Measurements from ENCODE around the gene TRABD2A. TPM values are rescaled to one million over a fixed set of nuclear protein-coding genes. Genes with fewer than 3 reads are reported as not detected.

TRABD2A gene
- total and polyA plus RNA-seq, 2 donors from 2014 or later, result 2.1 to 3.4 TPM

DNA sequence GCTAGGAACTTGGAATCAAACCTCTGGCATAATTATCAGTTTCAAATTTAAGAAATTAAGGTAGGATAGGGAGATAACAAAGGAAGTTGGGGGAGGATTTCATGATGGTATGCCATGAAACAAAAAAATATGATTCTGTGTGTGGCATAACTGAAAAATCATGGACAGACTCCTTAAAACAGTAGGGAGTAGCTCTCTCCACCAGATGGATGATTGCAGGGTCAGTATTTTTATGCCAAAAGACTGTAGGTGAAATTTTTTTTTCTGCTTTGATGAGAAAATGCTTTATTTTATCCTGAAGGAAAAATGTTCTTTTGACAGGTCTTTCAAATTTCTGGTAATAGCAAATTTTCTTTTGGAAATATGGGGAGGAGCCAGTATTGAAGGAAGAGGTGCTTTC is 94.3 kb downstream of the TRABD2A start:
- FAIRE-seq, result no peak

DNA sequence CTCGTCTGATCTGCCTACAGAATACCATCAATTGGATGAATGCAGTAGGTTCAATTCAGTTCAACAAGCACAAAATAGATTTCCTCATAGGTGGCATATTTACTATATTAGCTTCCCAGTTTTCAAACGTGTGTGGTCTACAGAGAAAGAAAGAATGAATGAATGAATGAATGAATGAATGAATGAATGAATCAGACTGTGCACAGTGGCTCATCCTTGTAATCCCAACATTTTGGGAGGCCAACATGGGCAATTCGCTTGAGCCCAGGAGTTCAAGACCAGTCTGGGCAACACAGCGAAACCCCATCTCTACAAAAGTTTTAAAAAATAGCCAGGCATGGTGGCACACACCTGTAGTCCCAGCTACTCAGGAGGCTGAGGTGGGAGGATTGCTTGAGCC is 94.9 kb downstream of the TRABD2A start:
- no peak for FAIRE-seq

More for the DNA sequence above, 94.3 kb downstream of the TRABD2A start:
- Histone ChIP-seq H3K4me3 (ENCODE audit: low read length in 3 of 3) (no peak overlapping the region), H3K27me3 (ENCODE audit: control insufficient read depth, insufficient read depth, low read length) (no peaks in the 10 kb centered on the region), H3K27ac (ENCODE audit: low read depth in 2 of 2, low read length in 2 of 2) (no peak overlapping the region), H3K9ac (ENCODE audit: low read length in 3 of 3) (no peak overlapping the region), H3K4me1 (ENCODE audit: control insufficient read depth in 2 of 3, insufficient read depth in 2 of 3, low read depth in 1 of 3, low read length in 3 of 3) (no peaks in the 10 kb centered on the region), H3K9me3 (ENCODE audit: control insufficient read depth in 2 of 3, insufficient read depth in 1 of 3, low read length in 3 of 3) (no peaks in the 10 kb centered on the region), H3K36me3 (ENCODE audit: control insufficient read depth in 2 of 3, insufficient read depth in 3 of 3, low read length in 3 of 3) (no peaks in the 10 kb centered on the region)
- DNase-seq, result no peak
- intact Hi-C loops (cut with DNase I), result no loop called here
- TF ChIP-seq, protein P1, sequence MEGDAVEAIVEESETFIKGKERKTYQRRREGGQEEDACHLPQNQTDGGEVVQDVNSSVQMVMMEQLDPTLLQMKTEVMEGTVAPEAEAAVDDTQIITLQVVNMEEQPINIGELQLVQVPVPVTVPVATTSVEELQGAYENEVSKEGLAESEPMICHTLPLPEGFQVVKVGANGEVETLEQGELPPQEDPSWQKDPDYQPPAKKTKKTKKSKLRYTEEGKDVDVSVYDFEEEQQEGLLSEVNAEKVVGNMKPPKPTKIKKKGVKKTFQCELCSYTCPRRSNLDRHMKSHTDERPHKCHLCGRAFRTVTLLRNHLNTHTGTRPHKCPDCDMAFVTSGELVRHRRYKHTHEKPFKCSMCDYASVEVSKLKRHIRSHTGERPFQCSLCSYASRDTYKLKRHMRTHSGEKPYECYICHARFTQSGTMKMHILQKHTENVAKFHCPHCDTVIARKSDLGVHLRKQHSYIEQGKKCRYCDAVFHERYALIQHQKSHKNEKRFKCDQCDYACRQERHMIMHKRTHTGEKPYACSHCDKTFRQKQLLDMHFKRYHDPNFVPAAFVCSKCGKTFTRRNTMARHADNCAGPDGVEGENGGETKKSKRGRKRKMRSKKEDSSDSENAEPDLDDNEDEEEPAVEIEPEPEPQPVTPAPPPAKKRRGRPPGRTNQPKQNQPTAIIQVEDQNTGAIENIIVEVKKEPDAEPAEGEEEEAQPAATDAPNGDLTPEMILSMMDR (IDR thresholded peaks at IDR 0.05; ENCODE audit: borderline replicate concordance, extremely low read depth, insufficient read depth), result no peak

DNA sequence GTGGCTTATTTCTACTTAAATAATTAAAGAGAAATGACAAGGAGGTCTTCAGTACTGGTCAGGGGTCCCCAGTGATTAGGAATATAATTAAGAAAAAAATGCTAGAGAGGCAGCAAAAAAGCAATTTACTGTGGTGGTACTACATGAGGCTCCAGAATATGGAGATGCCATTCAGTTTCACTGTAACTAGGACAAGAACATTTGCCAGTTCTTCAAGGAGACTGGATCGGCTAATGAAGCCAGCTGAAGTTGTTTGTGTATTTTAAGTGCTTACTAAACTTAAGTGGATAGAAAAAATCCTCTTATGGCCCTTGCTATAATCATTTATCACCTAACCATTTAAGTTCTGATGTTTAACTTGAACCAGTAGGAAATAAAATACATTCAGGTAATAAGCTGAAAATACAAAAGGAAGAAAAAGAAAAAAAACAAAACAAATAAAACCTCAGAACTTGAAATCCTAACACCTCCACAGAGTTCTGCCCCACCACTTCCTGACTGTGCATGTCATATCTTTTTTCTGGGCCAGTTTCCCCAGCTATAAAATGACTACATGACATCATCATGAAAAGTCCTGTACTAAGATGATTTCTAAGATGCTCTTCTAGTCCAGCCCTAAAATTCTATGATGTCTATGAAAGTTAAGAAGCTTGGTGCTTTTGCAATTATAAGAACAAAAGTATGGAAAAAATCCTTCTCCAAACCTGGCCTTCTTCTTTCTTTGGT is 98.0 kb downstream of the TRABD2A start:
- Histone ChIP-seq H3K9ac (ENCODE audit: low read length in 3 of 3) (no peak overlapping the region), H3K4me1 (ENCODE audit: control insufficient read depth in 2 of 3, insufficient read depth in 2 of 3, low read depth in 1 of 3, low read length in 3 of 3) (no peaks in the 10 kb centered on the region), H3K27ac (ENCODE audit: low read depth in 2 of 2, low read length in 2 of 2) (no peak overlapping the region), H3K27me3 (ENCODE audit: control insufficient read depth, insufficient read depth, low read length) (no peaks in the 10 kb centered on the region), H3K36me3 (ENCODE audit: control insufficient read depth in 2 of 3, insufficient read depth in 3 of 3, low read length in 3 of 3) (no peaks in the 10 kb centered on the region), H3K4me3 (ENCODE audit: low read length in 3 of 3) (no peak overlapping the region), H3K9me3 (ENCODE audit: control insufficient read depth in 2 of 3, insufficient read depth in 1 of 3, low read length in 3 of 3) (no peaks in the 10 kb centered on the region)
- FAIRE-seq (no peak), DNase-seq (no peak)
- intact Hi-C loops (cut with DNase I), result no loop called here
- TF ChIP-seq, protein P1 (IDR thresholded peaks at IDR 0.05; ENCODE audit: borderline replicate concordance, extremely low read depth, insufficient read depth), result no peak

More for the DNA sequence above, 94.9 kb downstream of the TRABD2A start:
- intact Hi-C loops (cut with DNase I), result no loop called here
- TF ChIP-seq, protein P1 (IDR thresholded peaks at IDR 0.05; ENCODE audit: borderline replicate concordance, extremely low read depth, insufficient read depth), result no peak
- no peak overlapping the region for H3K9ac ChIP-seq (ENCODE audit: low read length in 3 of 3)
- no peaks in the 10 kb centered on the region for H3K4me1 ChIP-seq (ENCODE audit: control insufficient read depth in 2 of 3, insufficient read depth in 2 of 3, low read depth in 1 of 3, low read length in 3 of 3)
- no peaks in the 10 kb centered on the region for H3K9me3 ChIP-seq (ENCODE audit: control insufficient read depth in 2 of 3, insufficient read depth in 1 of 3, low read length in 3 of 3)
- no peaks in the 10 kb centered on the region for H3K36me3 ChIP-seq (ENCODE audit: control insufficient read depth in 2 of 3, insufficient read depth in 3 of 3, low read length in 3 of 3)
- no peak overlapping the region for H3K4me3 ChIP-seq (ENCODE audit: low read length in 3 of 3)
- H3K27me3 ChIP-seq (ENCODE audit: control insufficient read depth, insufficient read depth, low read length), result no peaks in the 10 kb centered on the region
- H3K27ac ChIP-seq (ENCODE audit: low read depth in 2 of 2, low read length in 2 of 2), result no peak overlapping the region
- no peak for DNase-seq

All from kidney (tissue), 14 donors.